IMR-90 (cell line): ENCODE measurements around the gene SUGCT. TPM values are rescaled to one million over a fixed set of nuclear protein-coding genes. Genes with fewer than 3 reads are reported as not detected.
A peak's percentile ranks its signal among the peaks of the same experiment; 100 is the strongest.

ENCODE experiments used
- ATAC-seq: fragments of 200-7000 bp; cut with Tn5 transposase; 2 replicates; pipeline ENCODE4 v1.9.1; 2020; ENCODE audit warnings: low read depth, mild to moderate bottlenecking, moderate library complexity
- BruUV-seq: library from RNA; stranded (reverse); fragments of 400-500 nt; replicated peaks from 2 replicates; lab custom pipeline; 2021; lab: Mats Ljungman, UMichigan
- CTCF ChIA-PET: fragments of 300-600 bp; formaldehyde crosslinking; extraction: SDS; loops from one replicate; lab custom pipeline; 2021; ENCODE audit warnings: antibody characterized with exemption; lab: Yijun Ruan, JAX
- POLR2A ChIA-PET: fragments of 300-600 bp; sonication (Branson Sonifier 250); formaldehyde crosslinking; loops from one replicate; lab custom pipeline; 2022; ENCODE audit warnings: antibody characterized with exemption; ENCODE audit not compliant: unreplicated experiment; lab: Charles Lee
- DNase-seq: peaks from one replicate; pipeline ENCODE4 v3.0.0; 2013
- H2AFZ ChIP-seq: replicated peaks from 2 replicates; pipeline ENCODE3; 2013; ENCODE audit warnings: low read length, mild to moderate bottlenecking; ENCODE audit not compliant: poor library complexity
- H2AK5ac ChIP-seq: 2 replicates; pipeline ENCODE4 v1.6.1; 2013; ENCODE audit warnings: low read depth, low read length, inconsistent platforms
- H2AK9ac ChIP-seq: replicated peaks from 2 replicates; pipeline ENCODE3; 2013; ENCODE audit warnings: mild to moderate bottlenecking, low read depth, low read length, moderate library complexity; ENCODE audit not compliant: poor library complexity
- H2BK120ac ChIP-seq: 2 replicates; pipeline ENCODE4 v1.6.1; 2013; ENCODE audit warnings: low read depth, low read length, inconsistent platforms
- H2BK15ac ChIP-seq: 3 replicates; pipeline ENCODE4 v1.6.1; 2013; ENCODE audit warnings: low read depth, low read length, inconsistent platforms
- H2BK20ac ChIP-seq: 2 replicates; pipeline ENCODE4 v1.6.1; 2013; ENCODE audit warnings: low read depth, mild to moderate bottlenecking, inconsistent platforms, low read length, moderate library complexity
- H2BK5ac ChIP-seq: 2 replicates; pipeline ENCODE4 v1.6.1; 2013; ENCODE audit warnings: mild to moderate bottlenecking, low read depth, low read length, inconsistent platforms; ENCODE audit not compliant: poor library complexity, severe bottlenecking
- H3K14ac ChIP-seq: replicated peaks from 2 replicates; pipeline ENCODE4 v1.6.1; 2013; ENCODE audit warnings: low read depth, low read length, inconsistent platforms
- H3K18ac ChIP-seq: 2 replicates; pipeline ENCODE4 v1.6.1; 2013; ENCODE audit warnings: low read depth, low read length, control low read depth
- H3K23ac ChIP-seq: 2 replicates; pipeline ENCODE4 v1.6.1; 2013; ENCODE audit warnings: low read depth, low read length, inconsistent platforms
- H3K27ac ChIP-seq: 2 replicates; pipeline ENCODE4 v1.5.1; 2013; ENCODE audit warnings: mild to moderate bottlenecking, control low read depth, low read length; ENCODE audit not compliant: insufficient read depth
- H3K27me3 ChIP-seq: 2 replicates; pipeline ENCODE4 v1.6.1; 2013; ENCODE audit warnings: low read length; ENCODE audit not compliant: control insufficient read depth, insufficient read depth
- H3K36me3 ChIP-seq: 2 replicates; pipeline ENCODE4 v1.6.1; 2013; ENCODE audit warnings: low read length, mixed read lengths; ENCODE audit not compliant: control insufficient read depth, insufficient read depth
- H3K4ac ChIP-seq: 2 replicates; pipeline ENCODE4 v1.6.1; 2013; ENCODE audit warnings: low read depth, low read length, inconsistent platforms
- H3K4me1 ChIP-seq: 2 replicates; pipeline ENCODE4 v1.6.1; 2013; ENCODE audit warnings: low read length, mixed read lengths; ENCODE audit not compliant: control insufficient read depth, insufficient read depth
- H3K4me2 ChIP-seq: 2 replicates; pipeline ENCODE4 v1.6.1; 2013; ENCODE audit warnings: low read depth, mild to moderate bottlenecking, control low read depth, low read length, moderate library complexity
- H3K4me3 ChIP-seq: 2 replicates; pipeline ENCODE4 v1.5.1; 2013; ENCODE audit warnings: low read depth, mild to moderate bottlenecking, control low read depth, low read length, moderate library complexity; ENCODE audit not compliant: insufficient read depth
- H3K56ac ChIP-seq: 2 replicates; pipeline ENCODE4 v1.6.1; 2013; ENCODE audit warnings: low read length, inconsistent platforms; ENCODE audit not compliant: insufficient read depth; ENCODE audit errors: extremely low read depth
- H3K79me1 ChIP-seq, 2 experiments: 2 replicates each; pipeline ENCODE4 v1.6.1; 2013; ENCODE audit warnings: low read length in 2 of 2, inconsistent platforms in 1 of 2, low read depth in 1 of 2
- H3K9ac ChIP-seq: 2 replicates; pipeline ENCODE4 v1.6.1; 2013; ENCODE audit warnings: low read depth, low read length, control low read depth
- H3K9me1 ChIP-seq: 2 replicates; pipeline ENCODE4 v1.6.1; 2013; ENCODE audit warnings: low read length, inconsistent platforms; ENCODE audit not compliant: insufficient read depth
- H3K9me3 ChIP-seq: 2 replicates; pipeline ENCODE4 v1.6.1; 2013; ENCODE audit warnings: low read length; ENCODE audit not compliant: control insufficient read depth, insufficient read depth
- H4K20me1 ChIP-seq: 2 replicates; pipeline ENCODE4 v1.6.1; 2013; ENCODE audit warnings: low read length, inconsistent platforms; ENCODE audit not compliant: insufficient read depth
- H4K5ac ChIP-seq: 2 replicates; pipeline ENCODE4 v1.6.1; 2013; ENCODE audit warnings: mild to moderate bottlenecking, low read depth, low read length, control low read depth
- H4K8ac ChIP-seq, 2 experiments: 2 replicates each; pipeline ENCODE4 v1.6.1; 2013; ENCODE audit warnings: low read depth in 2 of 2, low read length in 2 of 2, control low read depth in 1 of 2, inconsistent platforms in 1 of 2
- H4K91ac ChIP-seq: 2 replicates; pipeline ENCODE4 v1.6.1; 2013; ENCODE audit warnings: low read depth, low read length, inconsistent platforms; ENCODE audit not compliant: insufficient read depth
- CEBPB ChIP-seq: IDR thresholded peaks from 2 replicates; pipeline ENCODE4 v1.6.1; 2012; ENCODE audit warnings: low read depth, low read length, improper control_type of control experiment
- FOS ChIP-seq: fragments of 150-350 bp; IDR thresholded peaks from 2 replicates; pipeline ENCODE4 v1.6.1; 2016; ENCODE audit warnings: low read depth, low read length
- MXI1 ChIP-seq: IDR thresholded peaks from 2 replicates; pipeline ENCODE4 v1.6.1; 2012; ENCODE audit warnings: low read depth, mild to moderate bottlenecking, low read length, moderate library complexity, borderline replicate concordance
- WGBS, 2 experiments: methylation state at CpG; one replicate each; pipeline versions ENCODE4 v1.1.5 to v1.1.7; 2013; ENCODE audit warnings: missing lambda C conversion rate in 2 of 2; ENCODE audit not compliant: insufficient read length in 1 of 2; ENCODE audit errors: extremely low coverage in 2 of 2; 5-methylcytosine and 5-hydroxymethylcytosine counted together
- dilution Hi-C: fragments of 300-500 bp; cut with HindIII; formaldehyde crosslinking; loops from one replicate; pipeline ENCODE4 v1.14.3; 2018; ENCODE audit warnings: low sequenced_read_pairs; ENCODE audit not compliant: unreplicated experiment
- in situ Hi-C: fragments of 300-500 bp; cut with MboI; formaldehyde crosslinking; loops from 3 replicates; pipeline ENCODE4 v1.14.3; 2019; ENCODE audit warnings: low sequenced_read_pairs, inconsistent platforms, mixed read lengths
- intact Hi-C: fragments of 100-400 bp; cut with micrococcal nuclease; formaldehyde crosslinking; loops from 2 replicates; pipeline ENCODE4 v1.10.0; 2022
- polyA plus RNA-seq, 3 experiments: library from polyadenylated mRNA; depleted of rRNA; stranded (reverse); fragments of >200 nt; gene quantifications; 2 replicates each; pipeline ENCODE4 v1.2.3, GENCODE V29; 2012; ENCODE audit warnings: low replicate concordance in 1 of 3
- total RNA-seq: library from RNA; depleted of rRNA; stranded (reverse); fragments of >200 nt; gene quantifications from 2 replicates; pipeline ENCODE4 v1.2.3, GENCODE V29; 2012

Gene SUGCT
- total and polyA plus RNA-seq, 2 of the 4 experiments (the other 2 are of a cell fraction), result 5.9 to 8.3 TPM

GRCh38 chr7:40836218-40836617 lies 701.4 kb downstream of the SUGCT start:
- H2BK15ac ChIP-seq, result no peak overlapping the region
- no peak overlapping the region for H3K27ac ChIP-seq
- H3K4me2 ChIP-seq, result no peak overlapping the region
- in situ Hi-C loops (no loop called here), dilution Hi-C loops (no loop called here), intact Hi-C loops (no loop called here)
- no peaks in the 10 kb centered on the region for H3K27me3 ChIP-seq
- CTCF ChIA-PET, result no interaction called here
- no peak overlapping the region for H3K4me3 ChIP-seq
- H3K9me1 ChIP-seq, result no peaks in the 10 kb centered on the region
- H2AFZ ChIP-seq, result no peak overlapping the region
- no peak overlapping the region for H2BK5ac ChIP-seq
- H3K79me1 ChIP-seq, result no peaks in the 10 kb centered on the region
- no peak overlapping the region for H3K18ac ChIP-seq
- no peak overlapping the region for H3K56ac ChIP-seq
- H3K4me1 ChIP-seq, result 0 out of 2 replicates have a peak, but pooled peaks cover 4% of the 10 kb centered on the region
- no peak overlapping the region for H3K9ac ChIP-seq
- H3K23ac ChIP-seq, result no peak overlapping the region
- H4K8ac ChIP-seq, result no peak overlapping the region
- TF ChIP-seq MXI1 (no peak), FOS (no peak), CEBPB (peak; percentile 64; the same call in 1 of the 2 replicates)
- H3K36me3 ChIP-seq, result no peaks in the 10 kb centered on the region
- H3K9me3 ChIP-seq, result peaks cover 6% of the 10 kb centered on the region; the same call in 1 of the 2 replicates
- no peak overlapping the region for H2AK9ac ChIP-seq
- no TSS peak for BruUV-seq
- H3K4ac ChIP-seq, result no peak overlapping the region
- H4K5ac ChIP-seq, result no peak overlapping the region
- no peak overlapping the region for H3K14ac ChIP-seq
- DNase-seq (peak; percentile 21), ATAC-seq (no peak)
- POLR2A ChIA-PET, result no interaction called here
- no peak overlapping the region for H2AK5ac ChIP-seq
- no peak overlapping the region for H4K91ac ChIP-seq
- H2BK120ac ChIP-seq, result no peak overlapping the region
- H2BK20ac ChIP-seq, result no peak overlapping the region
- no peaks in the 10 kb centered on the region for H4K20me1 ChIP-seq
- no CpG with 5 or more reads among the region's 6 CpGs for WGBS, 2 experiments
